GM23338 (cell line): ENCODE data around the gene SLC2A11. TPM values are rescaled to one million over a fixed set of nuclear protein-coding genes. Genes with fewer than 3 reads are reported as not detected.

Source experiments
- ATAC-seq: fragments of 200-7000 bp; cut with Tn5 transposase; 3 replicates; pipeline ENCODE4 v1.9.1; 2020
- DNase-seq: peaks from one replicate; pipeline ENCODE4 v3.0.0-alpha.2; 2015; ENCODE audit warnings: low spot score
- H2AFZ ChIP-seq: fragments of 200-600 bp; sonication (generic); 2 replicates; pipeline ENCODE4 v1.8.0; 2016; ENCODE audit warnings: antibody characterized with exemption, mild to moderate bottlenecking, moderate library complexity
- H3F3A ChIP-seq: fragments of 200-600 bp; sonication (generic); replicated peaks from 2 replicates; pipeline ENCODE4 v1.8.0; 2017; ENCODE audit warnings: antibody characterized with exemption, mixed run types, low read depth
- H3K27ac ChIP-seq: fragments of 200-600 bp; sonication (generic); 2 replicates; pipeline ENCODE4 v1.6.1; 2016; ENCODE audit warnings: low read depth
- H3K27me3 ChIP-seq: fragments of 200-600 bp; sonication (generic); 2 replicates; pipeline ENCODE4 v1.8.0; 2016; ENCODE audit warnings: mild to moderate bottlenecking, mixed run types, moderate library complexity; ENCODE audit not compliant: insufficient read depth
- H3K36me3 ChIP-seq: fragments of 200-600 bp; sonication (generic); 2 replicates; pipeline ENCODE4 v1.8.0; 2016; ENCODE audit warnings: mild to moderate bottlenecking; ENCODE audit not compliant: insufficient read depth
- H3K4me1 ChIP-seq: fragments of 200-600 bp; sonication (generic); 2 replicates; pipeline ENCODE4 v1.8.0; 2016; ENCODE audit warnings: mild to moderate bottlenecking, moderate library complexity; ENCODE audit not compliant: insufficient read depth
- H3K4me2 ChIP-seq: fragments of 200-600 bp; sonication (generic); 2 replicates; pipeline ENCODE4 v1.7.1; 2017; ENCODE audit warnings: mixed run types
- H3K4me3 ChIP-seq: fragments of 200-600 bp; sonication (generic); 2 replicates; pipeline ENCODE4 v1.6.1; 2016; ENCODE audit warnings: mixed run types
- H3K79me2 ChIP-seq: fragments of 200-600 bp; sonication (generic); replicated peaks from 2 replicates; pipeline ENCODE4 v1.8.0; 2017; ENCODE audit warnings: mild to moderate bottlenecking; ENCODE audit not compliant: insufficient read depth
- H3K9me2 ChIP-seq: fragments of 200-600 bp; sonication (generic); 2 replicates; pipeline ENCODE4 v1.8.0; 2017; ENCODE audit not compliant: insufficient read depth
- H4K20me1 ChIP-seq: fragments of 200-600 bp; sonication (generic); replicated peaks from 2 replicates; pipeline ENCODE4 v1.8.0; 2017; ENCODE audit warnings: mild to moderate bottlenecking; ENCODE audit not compliant: insufficient read depth
- H3K27ac Mint-ChIP-seq: 2 replicates; pipeline ENCODE4 v1.8.0; 2020; ENCODE audit warnings: inconsistent platforms, mild to moderate bottlenecking, moderate library complexity, mixed read lengths
- H3K27me3 Mint-ChIP-seq: 3 replicates; pipeline ENCODE4 v1.8.0; 2022; ENCODE audit warnings: low read depth, mild to moderate bottlenecking, moderate library complexity, mixed read lengths, inconsistent platforms; ENCODE audit not compliant: insufficient read depth, poor library complexity
- H3K36me3 Mint-ChIP-seq: 3 replicates; pipeline ENCODE4 v1.8.0; 2021; ENCODE audit warnings: low read depth, mild to moderate bottlenecking, inconsistent platforms, moderate library complexity, mixed read lengths
- H3K4me1 Mint-ChIP-seq: 3 replicates; pipeline ENCODE4 v1.8.0; 2020; ENCODE audit warnings: mild to moderate bottlenecking, inconsistent platforms, mixed read lengths
- H3K4me3 Mint-ChIP-seq: 3 replicates; pipeline ENCODE4 v1.8.0; 2021; ENCODE audit warnings: moderate library complexity, mild to moderate bottlenecking, inconsistent platforms, mixed read lengths
- H3K9me3 Mint-ChIP-seq: 3 replicates; pipeline ENCODE4 v1.8.0; 2020; ENCODE audit warnings: moderate library complexity, mild to moderate bottlenecking, inconsistent platforms, mixed read lengths
- CREB1 ChIP-seq: fragments of 250-450 bp; sonication (Bioruptor Pico); IDR thresholded peaks from 2 replicates; pipeline ENCODE4 v1.5.0; 2020; ENCODE audit warnings: low read depth, mild to moderate bottlenecking, moderate library complexity
- CTCF ChIP-seq, 2 experiments: fragments of 200-600 bp in 1 of 2; sonication (generic) in 1 of 2; conservative IDR thresholded peaks; 2 replicates each; pipeline versions ENCODE4 v1.5.1 to v1.6.1; 2016 to 2017; ENCODE audit warnings: antibody characterized with exemption in 2 of 2, low read depth in 2 of 2, mild to moderate bottlenecking in 2 of 2, moderate library complexity in 1 of 2
- ETS1 ChIP-seq: IDR thresholded peaks from 2 replicates; pipeline ENCODE4 v1.6.1; 2016; ENCODE audit warnings: antibody characterized with exemption
- EZH2 ChIP-seq: fragments of 200-600 bp; sonication (generic); IDR thresholded peaks from one replicate; pipeline ENCODE4 v1.8.0; 2017; ENCODE audit warnings: antibody characterized with exemption, mild to moderate bottlenecking, low read depth; ENCODE audit not compliant: unreplicated experiment
- EZH2phosphoT487 ChIP-seq: fragments of 200-600 bp; sonication (generic); IDR thresholded peaks from one replicate; pipeline ENCODE4 v1.8.1; 2018; ENCODE audit warnings: antibody characterized with exemption; ENCODE audit not compliant: unreplicated experiment
- JUNB ChIP-seq: IDR thresholded peaks from one replicate; pipeline ENCODE4 v1.6.1; 2016; ENCODE audit warnings: antibody characterized with exemption; ENCODE audit not compliant: unreplicated experiment
- NANOG ChIP-seq: IDR thresholded peaks from 2 replicates; pipeline ENCODE4 v1.6.1; 2016; ENCODE audit warnings: antibody characterized with exemption, borderline replicate concordance
- POLR2AphosphoS5 ChIP-seq: IDR thresholded peaks from 2 replicates; pipeline ENCODE4 v1.6.1; 2016; ENCODE audit warnings: antibody characterized with exemption, low read depth
- REST ChIP-seq: IDR thresholded peaks from one replicate; pipeline ENCODE4 v1.6.1; 2018; ENCODE audit warnings: antibody characterized with exemption; ENCODE audit not compliant: unreplicated experiment
- STAT1 ChIP-seq: IDR thresholded peaks from one replicate; pipeline ENCODE4 v1.6.1; 2016; ENCODE audit warnings: antibody characterized with exemption; ENCODE audit not compliant: unreplicated experiment
- ZNF114 ChIP-seq: fragments of 250-450 bp; sonication (Bioruptor Pico); IDR thresholded peaks from 2 replicates; pipeline ENCODE4 v1.5.0; 2020; ENCODE audit warnings: mild to moderate bottlenecking, moderate library complexity
- ZNF331 ChIP-seq: fragments of 250-450 bp; sonication (Bioruptor Pico); IDR thresholded peaks from 2 replicates; pipeline ENCODE4 v1.5.0; 2020; ENCODE audit warnings: low read depth, mild to moderate bottlenecking, moderate library complexity
- ZNF462 ChIP-seq: fragments of 250-450 bp; sonication (Bioruptor Pico); IDR thresholded peaks from 2 replicates; pipeline ENCODE4 v1.5.0; 2020; ENCODE audit warnings: mild to moderate bottlenecking, moderate library complexity
- polyA plus RNA-seq: library from polyadenylated mRNA; unstranded; fragments of >200 nt; fragmentation: Nextera tagmentation; extraction: Ambion mirVana; gene quantifications from 2 replicates; pipeline ENCODE4 v1.2.1, GENCODE V29; 2016
- total RNA-seq: library from RNA; depleted of rRNA; stranded (reverse); fragments of >200 nt; shearing (Covaris generic); gene quantifications from 2 replicates; pipeline ENCODE4 v1.2.3, GENCODE V29; 2014

Gene SLC2A11
- total and polyA plus RNA-seq, 2 experiments from 2014 or later: 7.1 to 21.8 TPM

- Histone ChIP-seq H3K9me2 (0 out of 2 replicates have a peak, but pooled peaks cover 4% of the 10 kb centered on the region), H3K27me3 (no peaks in the 10 kb centered on the region), H2AFZ (no peak overlapping the region), H3K36me3 (peaks cover 15% of the 10 kb centered on the region; the same call in 1 of the 2 replicates), H3K4me2 (no peak overlapping the region), H3K27ac (no peak overlapping the region), H3F3A (no peaks in the 10 kb centered on the region), H4K20me1 (peaks cover 3% of the 10 kb centered on the region; the same call in 1 of the 2 replicates), H3K4me3 (no peak overlapping the region), H3K79me2 (no peaks in the 10 kb centered on the region), H3K4me1 (no peaks in the 10 kb centered on the region)
- H3K27me3 Mint-ChIP-seq: peaks cover 2% of the 10 kb centered on the region
- no peaks in the 10 kb centered on the region for H3K4me1 Mint-ChIP-seq
- peaks cover 78% of the 10 kb centered on the region for H3K36me3 Mint-ChIP-seq
- ATAC-seq (no peak), DNase-seq (no peak)
- no peak overlapping the region for H3K27ac Mint-ChIP-seq
- H3K4me3 Mint-ChIP-seq: no peak overlapping the region
- H3K9me3 Mint-ChIP-seq: no peaks in the 10 kb centered on the region
- TF ChIP-seq ZNF462 (CRISPR knock-in tag): no peak
- TF ChIP-seq REST: no peak
- TF ChIP-seq ETS1: no peak
- TF ChIP-seq EZH2: no peak
- no peak for TF ChIP-seq CTCF (conservative IDR thresholded peaks at IDR 0.05; ENCODE audit: low read depth in 2 of 2)
- no peak for TF ChIP-seq ZNF331 (CRISPR knock-in tag)
- TF ChIP-seq STAT1: no peak
- TF ChIP-seq EZH2phosphoT487: no peak
- TF ChIP-seq NANOG: no peak
- no peak for TF ChIP-seq ZNF114 (CRISPR knock-in tag)
- TF ChIP-seq JUNB: no peak
- no peak for TF ChIP-seq POLR2AphosphoS5
- no peak for TF ChIP-seq CREB1 (CRISPR knock-in tag)
Measured at GRCh38 chr22:23812378-23812777, 45.3 kb upstream of the SLC2A11 start.
